ENCODE measurements around the gene SLC6A11. TPM values are rescaled to one million over a fixed set of nuclear protein-coding genes. Genes with fewer than 3 reads are reported as not detected.

Gene SLC6A11
- total RNA-seq, 1 experiment from 2014 or later = not detected

GRCh38 chr3:10867384-10867783 lies 51.4 kb downstream of the SLC6A11 start:
- DNase-seq (ENCODE audit: low spot score) = peak; percentile 25
- BruUV-seq (replicated peaks) = no TSS peak
- Histone ChIP-seq H3K4me3 (ENCODE audit: low read depth, low read length, poor library complexity, severe bottlenecking) (no peak overlapping the region), H3K27me3 (replicated peaks; ENCODE audit: insufficient read depth, low read depth, low read length, poor library complexity) (peaks cover 8% of the 10 kb centered on the region), H3K9me3 (ENCODE audit: low read depth, low read length, poor library complexity, severe bottlenecking) (no peaks in the 10 kb centered on the region), H3K4me1 (ENCODE audit: insufficient read depth, low read length, poor library complexity, severe bottlenecking) (no peaks in the 10 kb centered on the region), H3K36me3 (ENCODE audit: insufficient read depth, low read length, poor library complexity, severe bottlenecking) (no peaks in the 10 kb centered on the region), H3K27ac (ENCODE audit: low read depth, low read length, poor library complexity, severe bottlenecking) (no peak overlapping the region)
- intact Hi-C loops (cut with micrococcal nuclease; ENCODE audit: unreplicated experiment) = no loop called here
- ChIA-PET POLR2A (ENCODE audit: low non-redundant PET) (no interaction called here), CTCF (no interaction called here)
- TF ChIP-seq CTCF (conservative IDR thresholded peaks at IDR 0.05; ENCODE audit: low read depth, low read length) (no peak), EZH2 (IDR thresholded peaks at IDR 0.05; ENCODE audit: borderline replicate concordance, low read depth, low read length, poor library complexity, severe bottlenecking) (no peak)

GRCh38 chr3:10869460-10869859 lies 53.4 kb downstream of the SLC6A11 start:
- no TSS peak for BruUV-seq (replicated peaks)
- Histone ChIP-seq H3K4me1 (ENCODE audit: insufficient read depth, low read length, poor library complexity, severe bottlenecking) (no peaks in the 10 kb centered on the region), H3K9me3 (ENCODE audit: low read depth, low read length, poor library complexity, severe bottlenecking) (no peaks in the 10 kb centered on the region), H3K36me3 (ENCODE audit: insufficient read depth, low read length, poor library complexity, severe bottlenecking) (no peaks in the 10 kb centered on the region), H3K27me3 (replicated peaks; ENCODE audit: insufficient read depth, low read depth, low read length, poor library complexity) (peaks cover 23% of the 10 kb centered on the region), H3K27ac (ENCODE audit: low read depth, low read length, poor library complexity, severe bottlenecking) (no peak overlapping the region), H3K4me3 (ENCODE audit: low read depth, low read length, poor library complexity, severe bottlenecking) (no peak overlapping the region)
- POLR2A ChIA-PET (ENCODE audit: low non-redundant PET) = no interaction called here
- CTCF ChIA-PET = no interaction called here
- intact Hi-C loops (cut with micrococcal nuclease; ENCODE audit: unreplicated experiment) = no loop called here
- DNase-seq (ENCODE audit: low spot score) = no peak
- no peak for TF ChIP-seq CTCF (conservative IDR thresholded peaks at IDR 0.05; ENCODE audit: low read depth, low read length)
- TF ChIP-seq EZH2 (IDR thresholded peaks at IDR 0.05; ENCODE audit: borderline replicate concordance, low read depth, low read length, poor library complexity, severe bottlenecking) = no peak

- Histone ChIP-seq H3K36me3 (ENCODE audit: insufficient read depth, low read length, poor library complexity, severe bottlenecking) (no peaks in the 10 kb centered on the region), H3K4me3 (ENCODE audit: low read depth, low read length, poor library complexity, severe bottlenecking) (no peak overlapping the region), H3K4me1 (ENCODE audit: insufficient read depth, low read length, poor library complexity, severe bottlenecking) (no peaks in the 10 kb centered on the region), H3K27ac (ENCODE audit: low read depth, low read length, poor library complexity, severe bottlenecking) (no peak overlapping the region), H3K27me3 (replicated peaks; ENCODE audit: insufficient read depth, low read depth, low read length, poor library complexity) (peaks cover 28% of the 10 kb centered on the region), H3K9me3 (ENCODE audit: low read depth, low read length, poor library complexity, severe bottlenecking) (no peaks in the 10 kb centered on the region)
- ChIA-PET POLR2A (ENCODE audit: low non-redundant PET) (no interaction called here), CTCF (no interaction called here)
- no peak for DNase-seq (ENCODE audit: low spot score)
- intact Hi-C loops (cut with micrococcal nuclease; ENCODE audit: unreplicated experiment) = no loop called here
- TF ChIP-seq CTCF (conservative IDR thresholded peaks at IDR 0.05; ENCODE audit: low read depth, low read length) (no peak), EZH2 (IDR thresholded peaks at IDR 0.05; ENCODE audit: borderline replicate concordance, low read depth, low read length, poor library complexity, severe bottlenecking) (no peak)
- BruUV-seq (replicated peaks) = no TSS peak
Measured at GRCh38 chr3:10870296-10870695, 54.3 kb downstream of the SLC6A11 start.
